NB4 (cell line): Measurements from ENCODE around the gene SCUBE3.
A peak's percentile ranks its signal among the peaks of the same experiment; 100 is the strongest.

ENCODE experiments used
- DNase-seq: peaks from one replicate; pipeline ENCODE4 v3.0.0; 2010; ENCODE audit warnings: low read depth
- H3K4me3 ChIP-seq: one replicate; pipeline ENCODE4 v1.5.1; 2011; ENCODE audit warnings: mild to moderate bottlenecking, low read depth, low read length, moderate library complexity
- MAX ChIP-seq: IDR thresholded peaks from 2 replicates; pipeline ENCODE4 v1.6.1; 2011; ENCODE audit warnings: low read depth, low read length
- MYC ChIP-seq: IDR thresholded peaks from 2 replicates; pipeline ENCODE4 v1.6.1; 2011; ENCODE audit warnings: low read depth, low read length
- POLR2A ChIP-seq: IDR thresholded peaks from 2 replicates; pipeline ENCODE4 v1.6.1; 2011; ENCODE audit warnings: mild to moderate bottlenecking; ENCODE audit not compliant: insufficient read length; ENCODE audit errors: extremely low read depth
- TF ChIP-seq, protein P1 (sequence below): IDR thresholded peaks from one replicate; pipeline ENCODE4 v1.5.1; 2012; ENCODE audit warnings: low read depth, low read length

The SCUBE3 gene

GRCh38 chr6:35288834-35289233 is 75.1 kb downstream of the SCUBE3 start:
- TF ChIP-seq, protein P1, sequence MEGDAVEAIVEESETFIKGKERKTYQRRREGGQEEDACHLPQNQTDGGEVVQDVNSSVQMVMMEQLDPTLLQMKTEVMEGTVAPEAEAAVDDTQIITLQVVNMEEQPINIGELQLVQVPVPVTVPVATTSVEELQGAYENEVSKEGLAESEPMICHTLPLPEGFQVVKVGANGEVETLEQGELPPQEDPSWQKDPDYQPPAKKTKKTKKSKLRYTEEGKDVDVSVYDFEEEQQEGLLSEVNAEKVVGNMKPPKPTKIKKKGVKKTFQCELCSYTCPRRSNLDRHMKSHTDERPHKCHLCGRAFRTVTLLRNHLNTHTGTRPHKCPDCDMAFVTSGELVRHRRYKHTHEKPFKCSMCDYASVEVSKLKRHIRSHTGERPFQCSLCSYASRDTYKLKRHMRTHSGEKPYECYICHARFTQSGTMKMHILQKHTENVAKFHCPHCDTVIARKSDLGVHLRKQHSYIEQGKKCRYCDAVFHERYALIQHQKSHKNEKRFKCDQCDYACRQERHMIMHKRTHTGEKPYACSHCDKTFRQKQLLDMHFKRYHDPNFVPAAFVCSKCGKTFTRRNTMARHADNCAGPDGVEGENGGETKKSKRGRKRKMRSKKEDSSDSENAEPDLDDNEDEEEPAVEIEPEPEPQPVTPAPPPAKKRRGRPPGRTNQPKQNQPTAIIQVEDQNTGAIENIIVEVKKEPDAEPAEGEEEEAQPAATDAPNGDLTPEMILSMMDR = no peak
- TF ChIP-seq MYC (no peak), MAX (no peak), POLR2A (no peak)
- no peak overlapping the region for H3K4me3 ChIP-seq
- DNase-seq = no peak

- no peak for DNase-seq
- H3K4me3 ChIP-seq = no peak overlapping the region
- TF ChIP-seq, protein P1 = no peak
- TF ChIP-seq POLR2A = no peak
- no peak for TF ChIP-seq MYC
- no peak for TF ChIP-seq MAX
These were observed 77.7 kb downstream of the SCUBE3 start for GRCh38 chr6:35291491-35291890.

- TF ChIP-seq, protein P1 = no peak
- no peak for TF ChIP-seq MYC
- TF ChIP-seq POLR2A = no peak
- no peak for TF ChIP-seq MAX
- DNase-seq = no peak
- H3K4me3 ChIP-seq = no peak overlapping the region
These were observed 78.7 kb downstream of the SCUBE3 start for GRCh38 chr6:35292494-35292893.

DNA sequence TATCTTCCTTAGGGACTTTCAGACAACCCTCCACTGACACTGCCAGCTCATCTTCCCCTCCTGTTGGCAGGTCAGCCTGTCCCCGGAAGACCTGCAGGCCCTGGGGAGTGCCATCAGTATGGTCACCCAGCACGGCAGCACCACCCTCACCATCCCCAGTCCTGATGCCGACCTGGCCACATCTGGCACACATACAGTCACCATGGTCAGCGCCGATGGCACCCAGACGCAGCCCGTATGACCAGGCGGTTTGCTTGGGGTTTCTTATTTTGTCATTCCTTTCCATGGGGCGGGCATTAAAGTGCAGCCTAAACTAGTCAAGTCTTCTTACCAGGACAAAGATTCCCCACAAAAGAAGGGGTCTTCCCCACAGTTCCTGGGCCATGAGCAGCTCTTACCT is 79.9 kb downstream of the SCUBE3 start:
- H3K4me3 ChIP-seq = no peak overlapping the region
- TF ChIP-seq MAX (no peak), MYC (no peak), POLR2A (no peak)
- TF ChIP-seq, protein P1 = no peak
- no peak for DNase-seq

GRCh38 chr6:35294308-35294945 is 80.7 kb downstream of the SCUBE3 start:
- TF ChIP-seq POLR2A (no peak), MYC (no peak), MAX (0 out of 2 replicates have a peak, but pooled peaks have one; percentile 45)
- TF ChIP-seq, protein P1 = peak; percentile 94
- no peak overlapping the region for H3K4me3 ChIP-seq
- DNase-seq = peak; percentile 63
